Measurements from ENCODE around the gene GCAT.

DNA sequence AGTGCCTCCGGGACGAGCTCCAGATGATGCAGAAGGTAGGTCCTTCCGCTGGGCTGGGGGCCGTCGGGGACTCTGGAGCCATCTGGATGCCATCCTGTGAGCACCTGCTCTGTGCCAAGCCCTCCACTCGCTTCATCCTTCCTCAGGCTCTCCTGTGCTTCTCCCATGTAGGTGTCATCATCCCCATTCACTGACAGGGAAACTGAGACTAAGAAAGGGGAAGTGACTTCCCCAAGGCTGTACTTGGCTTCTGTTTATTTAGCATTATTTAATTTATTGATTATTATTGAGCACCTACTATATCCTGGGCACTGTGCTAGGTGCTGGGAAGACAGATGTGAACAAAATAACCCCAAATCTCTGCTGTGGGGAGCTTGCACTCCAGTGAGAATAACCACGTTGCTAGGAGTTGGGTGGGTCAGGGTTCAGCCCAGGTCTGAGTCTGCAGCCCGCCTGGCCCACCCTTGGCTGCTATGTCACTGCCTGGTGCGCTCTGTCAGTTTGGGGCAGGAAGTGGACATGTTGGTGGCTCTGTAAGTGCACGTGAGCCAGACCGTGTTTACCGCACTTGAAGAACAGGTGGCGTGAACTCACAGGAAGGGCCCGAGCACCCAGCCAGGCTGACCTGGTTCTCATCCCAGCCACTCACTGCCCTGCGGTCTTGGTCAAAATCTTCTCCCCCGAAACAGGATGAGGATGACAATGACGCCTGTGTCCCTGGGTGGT, 35.9 kb upstream of the GCAT start:
- no peak for TF ChIP-seq POLR2A (IDR thresholded peaks at IDR 0.05)
- TF ChIP-seq, protein P1, sequence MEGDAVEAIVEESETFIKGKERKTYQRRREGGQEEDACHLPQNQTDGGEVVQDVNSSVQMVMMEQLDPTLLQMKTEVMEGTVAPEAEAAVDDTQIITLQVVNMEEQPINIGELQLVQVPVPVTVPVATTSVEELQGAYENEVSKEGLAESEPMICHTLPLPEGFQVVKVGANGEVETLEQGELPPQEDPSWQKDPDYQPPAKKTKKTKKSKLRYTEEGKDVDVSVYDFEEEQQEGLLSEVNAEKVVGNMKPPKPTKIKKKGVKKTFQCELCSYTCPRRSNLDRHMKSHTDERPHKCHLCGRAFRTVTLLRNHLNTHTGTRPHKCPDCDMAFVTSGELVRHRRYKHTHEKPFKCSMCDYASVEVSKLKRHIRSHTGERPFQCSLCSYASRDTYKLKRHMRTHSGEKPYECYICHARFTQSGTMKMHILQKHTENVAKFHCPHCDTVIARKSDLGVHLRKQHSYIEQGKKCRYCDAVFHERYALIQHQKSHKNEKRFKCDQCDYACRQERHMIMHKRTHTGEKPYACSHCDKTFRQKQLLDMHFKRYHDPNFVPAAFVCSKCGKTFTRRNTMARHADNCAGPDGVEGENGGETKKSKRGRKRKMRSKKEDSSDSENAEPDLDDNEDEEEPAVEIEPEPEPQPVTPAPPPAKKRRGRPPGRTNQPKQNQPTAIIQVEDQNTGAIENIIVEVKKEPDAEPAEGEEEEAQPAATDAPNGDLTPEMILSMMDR (IDR thresholded peaks at IDR 0.05), result no peak
